Activated CD4-positive, alpha-beta T cell treated with anti-CD3 and anti-CD28 coated beads for 1 hour (primary cell): ENCODE measurements around the gene PDE4B.
"Not testable (repeated sequence)": the region's sequence is repeated elsewhere in the genome, so short reads cannot be mapped to it uniquely, and the experiment has no call there.

ENCODE experiments used
- DNase-seq: peaks from one replicate; pipeline ENCODE4 v3.0.0-alpha.2; 2020

Gene PDE4B

GRCh38 chr1:66403007-66403731 lies 610.5 kb downstream of the PDE4B start:
- DNase-seq, result no peak

- no peak for DNase-seq
These were observed 612.4 kb downstream of the PDE4B start for GRCh38 chr1:66405061-66405460.

GRCh38 chr1:66411449-66411848 lies 618.8 kb downstream of the PDE4B start:
- DNase-seq, result not testable (repeated sequence)

- no peak for DNase-seq
These were observed 620.0 kb downstream of the PDE4B start for GRCh38 chr1:66412704-66413103.

- DNase-seq, result no peak
These were observed 620.6 kb downstream of the PDE4B start for GRCh38 chr1:66413136-66413837.

- DNase-seq, result no peak
These were observed 621.1 kb downstream of the PDE4B start for GRCh38 chr1:66413838-66414175.

GRCh38 chr1:66415281-66415680 lies 622.6 kb downstream of the PDE4B start:
- no peak for DNase-seq

DNA sequence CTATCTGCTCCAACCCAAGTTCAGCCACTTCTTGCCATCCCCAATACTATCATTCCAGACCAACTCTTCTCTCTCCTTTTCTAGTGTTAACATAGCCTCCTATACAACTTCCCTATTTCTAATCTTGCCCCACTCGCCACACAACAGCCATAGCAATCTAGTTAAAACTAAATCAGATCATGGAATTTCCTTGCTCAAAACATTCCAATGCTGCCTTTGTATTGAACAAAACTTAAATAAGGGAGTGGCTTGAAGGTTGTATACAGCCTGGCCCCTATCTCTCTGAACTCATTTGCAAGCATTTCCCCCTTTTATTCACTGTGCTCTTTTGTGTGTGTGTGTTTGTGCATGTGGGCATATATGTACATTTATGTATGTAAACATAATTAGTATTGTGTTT lies 623.2 kb downstream of the PDE4B start:
- DNase-seq, result no peak

DNA sequence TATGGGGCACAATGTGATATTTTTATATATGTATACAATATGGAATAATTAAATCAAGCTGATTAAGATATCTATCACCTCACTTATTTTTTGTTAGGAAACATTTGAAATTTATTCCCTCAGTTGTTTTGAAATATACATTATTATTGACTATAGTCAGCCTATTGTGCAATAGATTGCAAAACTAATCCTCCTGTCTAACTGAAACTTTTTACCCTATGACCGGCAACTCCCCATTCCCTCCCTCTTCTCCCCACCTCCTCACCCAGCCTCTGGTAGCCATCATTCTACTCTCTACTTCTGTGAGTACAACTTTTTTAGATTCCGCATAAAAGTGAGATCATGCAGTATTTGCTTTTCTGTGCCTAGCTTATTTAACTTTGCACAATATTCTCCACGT lies 623.6 kb downstream of the PDE4B start:
- DNase-seq, result no peak

- no peak for DNase-seq
These were observed 625.3 kb downstream of the PDE4B start for GRCh38 chr1:66418021-66418420.

- not testable (repeated sequence) for DNase-seq
These were observed 627.5 kb downstream of the PDE4B start for GRCh38 chr1:66420171-66420570.

- DNase-seq, result not testable (repeated sequence)
These were observed 628.2 kb downstream of the PDE4B start for GRCh38 chr1:66420906-66421305.

- DNase-seq, result no peak
These were observed 630.1 kb downstream of the PDE4B start for GRCh38 chr1:66422804-66423203.
